Smooth muscle cell (in vitro differentiated cells): ENCODE results near the gene IGSF10. TPM values are rescaled to one million over a fixed set of nuclear protein-coding genes. Genes with fewer than 3 reads are reported as not detected.

ENCODE experiments used
- DNase-seq: peaks from one replicate; lab custom pipeline; 2025; ENCODE audit not compliant: unreplicated experiment; lab: John Stamatoyannopoulos, UW
- H2AFZ ChIP-seq: fragments of 200-600 bp; sonication (generic); 2 replicates; pipeline ENCODE4 v1.6.0; 2016; ENCODE audit warnings: antibody characterized with exemption, low read depth, mild to moderate bottlenecking
- H3F3A ChIP-seq: fragments of 200-600 bp; sonication (generic); 2 replicates; pipeline ENCODE4 v1.6.0; 2017; ENCODE audit warnings: antibody characterized with exemption, low read depth
- H3K27ac ChIP-seq: fragments of 200-600 bp; sonication (generic); 2 replicates; pipeline ENCODE4 v1.5.1; 2016; ENCODE audit warnings: low read depth, mild to moderate bottlenecking
- H3K27me3 ChIP-seq: fragments of 200-600 bp; sonication (generic); 2 replicates; pipeline ENCODE4 v1.6.1; 2016; ENCODE audit warnings: low read depth, mild to moderate bottlenecking
- H3K36me3 ChIP-seq: fragments of 200-600 bp; sonication (generic); 2 replicates; pipeline ENCODE4 v1.5.1; 2016; ENCODE audit warnings: low read depth
- H3K4me1 ChIP-seq: fragments of 200-600 bp; sonication (generic); 2 replicates; pipeline ENCODE4 v1.5.1; 2016; ENCODE audit warnings: low read depth
- H3K4me2 ChIP-seq: fragments of 200-600 bp; sonication (generic); 2 replicates; pipeline ENCODE4 v1.6.0; 2016; ENCODE audit warnings: mild to moderate bottlenecking
- H3K4me3 ChIP-seq: fragments of 200-600 bp; sonication (generic); 2 replicates; pipeline ENCODE4 v1.5.1; 2016; ENCODE audit warnings: mild to moderate bottlenecking
- H3K79me2 ChIP-seq: fragments of 200-600 bp; sonication (generic); 2 replicates; pipeline ENCODE4 v1.6.0; 2016; ENCODE audit warnings: low read depth, mild to moderate bottlenecking
- H3K9ac ChIP-seq: fragments of 200-600 bp; sonication (generic); 2 replicates; pipeline ENCODE4 v1.6.0; 2016; ENCODE audit warnings: low read depth
- H3K9me3 ChIP-seq: fragments of 200-600 bp; sonication (generic); replicated peaks from 2 replicates; pipeline ENCODE4 v1.5.1; 2016; ENCODE audit warnings: low read depth
- H4K20me1 ChIP-seq: fragments of 200-600 bp; sonication (generic); 2 replicates; pipeline ENCODE4 v1.6.0; 2016; ENCODE audit warnings: low read depth
- WGBS: methylation state at CpG from one replicate; pipeline ENCODE4 v1.1.7; 2016; ENCODE audit warnings: low lambda C conversion rate; 5-methylcytosine and 5-hydroxymethylcytosine counted together
- polyA plus RNA-seq: library from polyadenylated mRNA; unstranded; fragments of >200 nt; fragmentation: Nextera tagmentation; extraction: Ambion mirVana; gene quantifications from 2 replicates; pipeline ENCODE4 v1.2.1, GENCODE V29; 2016
- total RNA-seq: library from RNA; depleted of rRNA; stranded (reverse); fragments of >200 nt; gene quantifications from 2 replicates; pipeline ENCODE4 v1.2.3, GENCODE V29; 2014
- TF ChIP-seq, protein P1 (sequence below): fragments of 200-600 bp; sonication (generic); IDR thresholded peaks from 2 replicates; pipeline ENCODE4 v1.5.1; 2017; ENCODE audit warnings: borderline replicate concordance, mild to moderate bottlenecking, antibody characterized with exemption; ENCODE audit not compliant: insufficient read depth, poor library complexity, severe bottlenecking

Gene IGSF10
- total and polyA plus RNA-seq, 2 experiments from 2014 or later: 1.3 TPM; not detected in 1

DNA sequence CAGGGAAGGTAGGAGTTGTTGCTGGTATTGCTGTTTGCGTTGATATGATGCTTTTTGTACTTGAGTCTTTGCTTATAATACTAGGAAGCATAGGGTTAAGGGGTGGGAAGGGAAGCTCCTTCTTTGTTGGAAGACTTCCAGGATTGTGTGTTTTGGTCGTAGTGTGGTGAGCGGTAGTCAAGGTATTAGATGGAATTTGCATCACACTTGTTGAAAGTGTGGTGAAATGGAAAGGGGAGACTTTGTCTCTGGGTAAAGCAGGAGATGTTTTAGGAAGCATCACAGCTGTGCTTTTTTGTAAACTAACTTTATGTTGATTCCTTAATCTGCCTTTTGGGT lies 14.9 kb downstream of the IGSF10 start:
- Histone ChIP-seq H2AFZ (no peak overlapping the region), H3K4me2 (no peak overlapping the region), H3F3A (no peaks in the 10 kb centered on the region), H3K4me3 (no peak overlapping the region), H3K27me3 (no peaks in the 10 kb centered on the region), H3K36me3 (no peaks in the 10 kb centered on the region), H3K9ac (no peak overlapping the region), H4K20me1 (no peaks in the 10 kb centered on the region), H3K79me2 (no peaks in the 10 kb centered on the region), H3K4me1 (no peaks in the 10 kb centered on the region), H3K27ac (no peak overlapping the region), H3K9me3 (no peaks in the 10 kb centered on the region)
- WGBS: 91% methylated on average over 3 of the region's 3 CpGs
- no peak for DNase-seq
- TF ChIP-seq, protein P1, sequence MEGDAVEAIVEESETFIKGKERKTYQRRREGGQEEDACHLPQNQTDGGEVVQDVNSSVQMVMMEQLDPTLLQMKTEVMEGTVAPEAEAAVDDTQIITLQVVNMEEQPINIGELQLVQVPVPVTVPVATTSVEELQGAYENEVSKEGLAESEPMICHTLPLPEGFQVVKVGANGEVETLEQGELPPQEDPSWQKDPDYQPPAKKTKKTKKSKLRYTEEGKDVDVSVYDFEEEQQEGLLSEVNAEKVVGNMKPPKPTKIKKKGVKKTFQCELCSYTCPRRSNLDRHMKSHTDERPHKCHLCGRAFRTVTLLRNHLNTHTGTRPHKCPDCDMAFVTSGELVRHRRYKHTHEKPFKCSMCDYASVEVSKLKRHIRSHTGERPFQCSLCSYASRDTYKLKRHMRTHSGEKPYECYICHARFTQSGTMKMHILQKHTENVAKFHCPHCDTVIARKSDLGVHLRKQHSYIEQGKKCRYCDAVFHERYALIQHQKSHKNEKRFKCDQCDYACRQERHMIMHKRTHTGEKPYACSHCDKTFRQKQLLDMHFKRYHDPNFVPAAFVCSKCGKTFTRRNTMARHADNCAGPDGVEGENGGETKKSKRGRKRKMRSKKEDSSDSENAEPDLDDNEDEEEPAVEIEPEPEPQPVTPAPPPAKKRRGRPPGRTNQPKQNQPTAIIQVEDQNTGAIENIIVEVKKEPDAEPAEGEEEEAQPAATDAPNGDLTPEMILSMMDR: no peak

GRCh38 chr3:151445273-151446001 lies 15.4 kb downstream of the IGSF10 start:
- H3K36me3 ChIP-seq: no peaks in the 10 kb centered on the region
- H3K4me2 ChIP-seq: no peak overlapping the region
- no peak overlapping the region for H2AFZ ChIP-seq
- no peak overlapping the region for H3K9ac ChIP-seq
- no peak overlapping the region for H3K4me3 ChIP-seq
- H3F3A ChIP-seq: no peaks in the 10 kb centered on the region
- WGBS: 78% methylated on average over 5 of the region's 5 CpGs
- H3K9me3 ChIP-seq: no peaks in the 10 kb centered on the region
- H3K79me2 ChIP-seq: no peaks in the 10 kb centered on the region
- H3K27ac ChIP-seq: no peak overlapping the region
- TF ChIP-seq, protein P1: no peak
- H3K27me3 ChIP-seq: no peaks in the 10 kb centered on the region
- H3K4me1 ChIP-seq: no peaks in the 10 kb centered on the region
- no peak for DNase-seq
- no peaks in the 10 kb centered on the region for H4K20me1 ChIP-seq

DNA sequence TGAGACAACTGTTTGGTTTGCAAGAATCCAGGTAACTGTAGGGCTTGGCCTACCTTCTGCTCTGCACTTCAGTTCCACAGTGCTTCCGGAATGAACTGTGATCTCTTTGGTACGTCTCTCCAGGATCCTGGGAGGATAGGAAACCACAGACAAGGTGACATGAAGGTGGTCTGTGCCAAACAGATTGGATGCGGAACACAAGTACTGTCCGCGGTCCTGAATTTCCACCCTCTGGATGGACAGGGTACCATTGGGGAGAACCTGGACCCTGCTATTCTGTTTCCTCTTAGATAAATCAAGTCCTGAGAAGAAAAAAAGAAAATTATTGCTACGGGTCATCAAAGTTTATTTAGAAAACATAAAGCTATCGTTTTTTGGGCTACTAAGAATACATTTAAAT lies 17.3 kb downstream of the IGSF10 start:
- Histone ChIP-seq H3K4me1 (no peaks in the 10 kb centered on the region), H2AFZ (no peak overlapping the region), H4K20me1 (no peaks in the 10 kb centered on the region), H3K36me3 (no peaks in the 10 kb centered on the region), H3K79me2 (no peaks in the 10 kb centered on the region), H3K9me3 (no peaks in the 10 kb centered on the region), H3K4me2 (no peak overlapping the region), H3K27me3 (no peaks in the 10 kb centered on the region), H3K27ac (no peak overlapping the region), H3F3A (no peaks in the 10 kb centered on the region), H3K4me3 (no peak overlapping the region), H3K9ac (no peak overlapping the region)
- 88% methylated on average over 7 of the region's 7 CpGs for WGBS
- TF ChIP-seq, protein P1: no peak
- DNase-seq: no peak

DNA sequence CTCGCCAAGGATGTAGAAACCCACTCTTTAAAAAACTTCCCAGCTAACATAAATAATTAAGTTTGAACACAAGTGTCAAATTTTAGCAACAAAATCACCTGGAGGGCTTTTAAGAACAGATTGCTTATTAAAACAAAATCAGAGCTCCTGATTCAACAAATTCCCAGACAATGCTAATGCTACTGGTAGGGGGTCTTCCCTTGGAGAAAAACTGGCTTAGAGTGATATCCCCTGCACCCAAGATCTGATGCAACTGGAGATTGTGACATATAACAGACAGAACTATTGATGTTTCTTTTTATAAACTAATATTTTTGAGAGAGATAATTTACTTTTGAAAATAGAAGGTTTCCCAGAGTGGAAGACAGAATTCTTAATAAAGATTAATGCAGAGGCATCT lies 19.9 kb downstream of the IGSF10 start:
- Histone ChIP-seq H3K4me3 (no peak overlapping the region), H3K9me3 (no peaks in the 10 kb centered on the region), H2AFZ (no peak overlapping the region), H3K79me2 (no peaks in the 10 kb centered on the region), H3K36me3 (no peaks in the 10 kb centered on the region), H3K9ac (no peak overlapping the region), H3K27ac (no peak overlapping the region), H3F3A (no peaks in the 10 kb centered on the region), H3K4me1 (no peaks in the 10 kb centered on the region), H3K27me3 (no peaks in the 10 kb centered on the region), H4K20me1 (no peaks in the 10 kb centered on the region), H3K4me2 (no peak overlapping the region)
- 88% methylated on average over 1 of the region's 1 CpG for WGBS
- TF ChIP-seq, protein P1: no peak
- DNase-seq: no peak
